ENCODE measurements around the gene LRBA. TPM values are rescaled to one million over a fixed set of nuclear protein-coding genes. Genes with fewer than 3 reads are reported as not detected.

LRBA gene
- total RNA-seq, 4 donors from 2014 or later, result 8.5 to 18.0 (median 11.9) TPM

- no peak overlapping the region for H3K4me3 ChIP-seq
- no peaks in the 10 kb centered on the region for H3K36me3 ChIP-seq
- no peaks in the 10 kb centered on the region for H3K27me3 ChIP-seq
- intact Hi-C loops (cut with DNase I; ENCODE audit: low total_unique reads) (no loop called here), in situ Hi-C loops (cut with MboI; ENCODE audit: low sequenced_read_pairs in 4 of 4) (no loop called here)
- no peak for ATAC-seq
- no peaks in the 10 kb centered on the region for H3K9me3 ChIP-seq
- no peak for DNase-seq
- no peak overlapping the region for H3K27ac ChIP-seq
- H3K4me1 ChIP-seq, result no peaks in the 10 kb centered on the region
- TF ChIP-seq POLR2A (IDR thresholded peaks at IDR 0.05) (no peak), CTCF (IDR thresholded peaks at IDR 0.05 in 4 of 5, conservative IDR thresholded peaks at IDR 0.05 in 1 of 5) (no peak)
Measured at GRCh38 chr4:151021637-151022334, 6.7 kb upstream of the LRBA start.

GRCh38 chr4:151015459-151016347 is 619 bp upstream of the LRBA start:
- DNase-seq (peak; percentile 27 to 62), ATAC-seq (peak; percentile 85 to 86)
- Histone ChIP-seq H3K36me3 (no peaks in the 10 kb centered on the region), H3K4me3 (peak overlapping the region; percentile 81 to 97 (median 93)), H3K27me3 (no peaks in the 10 kb centered on the region), H3K27ac (peak overlapping the region; percentile 83 to 89 (median 86)), H3K9me3 (no peaks in the 10 kb centered on the region), H3K4me1 (peaks cover 18% of the 10 kb centered on the region in 2 donors)
- intact Hi-C loops (cut with DNase I; ENCODE audit: low total_unique reads) (loop anchor here (1.0 to 10.0 kb wide), 3 partner anchors 84 to 1769 kb away; partner anchors contain the start of genes RPS3A and SH3D19), in situ Hi-C loops (cut with MboI; ENCODE audit: low sequenced_read_pairs in 4 of 4) (no loop called here)
- TF ChIP-seq POLR2A (IDR thresholded peaks at IDR 0.05), result peak; percentile 58 to 59
- no peak for TF ChIP-seq CTCF (IDR thresholded peaks at IDR 0.05 in 4 of 5, conservative IDR thresholded peaks at IDR 0.05 in 1 of 5)

- in situ Hi-C loops (cut with MboI; ENCODE audit: low sequenced_read_pairs in 4 of 4), result no loop called here
- H3K4me3 ChIP-seq, result peak overlapping the region; percentile 81 to 97 (median 93)
- H3K27me3 ChIP-seq, result no peaks in the 10 kb centered on the region
- intact Hi-C loops (cut with DNase I; ENCODE audit: low total_unique reads), result loop anchor here (10.0 kb wide), 2 partner anchors 311 to 1771 kb away; partner anchors contain the start of gene SH3D19
- peak overlapping the region; percentile 83 to 89 (median 86) for H3K27ac ChIP-seq
- no peak for DNase-seq
- H3K4me1 ChIP-seq, result peaks cover 18% of the 10 kb centered on the region in 2 donors
- no peaks in the 10 kb centered on the region for H3K36me3 ChIP-seq
- no peak for TF ChIP-seq CTCF (IDR thresholded peaks at IDR 0.05 in 4 of 5, conservative IDR thresholded peaks at IDR 0.05 in 1 of 5)
- no peak for TF ChIP-seq POLR2A (IDR thresholded peaks at IDR 0.05)
- ATAC-seq, result no peak
- no peaks in the 10 kb centered on the region for H3K9me3 ChIP-seq
Measured at GRCh38 chr4:151013944-151014343, 1.1 kb downstream of the LRBA start.

GRCh38 chr4:151013491-151013890 is 1.6 kb downstream of the LRBA start:
- Histone ChIP-seq H3K4me3 (peak overlapping the region in 1 of 4 donors; percentile 81), H3K27ac (no peak overlapping the region), H3K27me3 (no peaks in the 10 kb centered on the region), H3K9me3 (no peaks in the 10 kb centered on the region), H3K4me1 (peaks cover 18% of the 10 kb centered on the region in 2 donors), H3K36me3 (no peaks in the 10 kb centered on the region)
- ATAC-seq (no peak), DNase-seq (no peak)
- in situ Hi-C loops (cut with MboI; ENCODE audit: low sequenced_read_pairs in 4 of 4), result no loop called here
- intact Hi-C loops (cut with DNase I; ENCODE audit: low total_unique reads), result loop anchor here (10.0 kb wide), 2 partner anchors 311 to 1771 kb away; partner anchors contain the start of gene SH3D19
- no peak for TF ChIP-seq POLR2A (IDR thresholded peaks at IDR 0.05)
- TF ChIP-seq CTCF (IDR thresholded peaks at IDR 0.05 in 4 of 5, conservative IDR thresholded peaks at IDR 0.05 in 1 of 5), result no peak

Data from gastrocnemius medialis (tissue), 4 donors.